NCI-H2107 treated with DMSO at 0.1 percent for 48 hours (cell line): Measurements from ENCODE around the gene APMAP.
A peak's percentile ranks its signal among the peaks of the same experiment; 100 is the strongest.
"Not testable (repeated sequence)": the region's sequence is repeated elsewhere in the genome, so short reads cannot be mapped to it uniquely, and the experiment has no call there.

Experiments used
- DNase-seq: peaks from one replicate; lab custom pipeline; 2025; ENCODE audit not compliant: unreplicated experiment; lab: John Stamatoyannopoulos, UW

APMAP gene

GRCh38 chr20:24935766-24936525 lies 56.6 kb downstream of the APMAP start:
- no peak for DNase-seq

- DNase-seq, result no peak
These were observed 57.4 kb downstream of the APMAP start for GRCh38 chr20:24935140-24935539.

DNA sequence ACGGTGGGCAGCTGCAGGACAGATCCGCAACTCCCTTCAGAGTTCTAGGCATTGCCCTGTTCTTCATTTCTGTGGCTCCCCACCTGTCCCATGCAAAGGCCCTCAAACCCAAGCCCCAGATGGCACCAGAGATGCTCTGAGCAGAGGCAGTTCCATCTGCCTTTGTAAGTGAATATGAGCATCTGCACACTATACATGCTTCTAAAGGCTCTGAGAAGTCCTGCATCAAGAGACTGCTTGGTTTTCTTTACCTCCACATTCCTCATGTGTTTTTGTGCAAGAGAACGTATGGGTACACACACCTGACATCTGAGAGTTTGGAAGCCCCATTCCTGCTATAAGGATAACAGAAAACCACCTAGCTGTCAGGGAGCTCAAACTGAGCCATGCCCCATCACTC lies 57.8 kb downstream of the APMAP start:
- DNase-seq, result no peak

GRCh38 chr20:24934101-24934661 lies 58.4 kb downstream of the APMAP start:
- no peak for DNase-seq

- no peak for DNase-seq
These were observed 59.2 kb downstream of the APMAP start for GRCh38 chr20:24933266-24933908.

DNA sequence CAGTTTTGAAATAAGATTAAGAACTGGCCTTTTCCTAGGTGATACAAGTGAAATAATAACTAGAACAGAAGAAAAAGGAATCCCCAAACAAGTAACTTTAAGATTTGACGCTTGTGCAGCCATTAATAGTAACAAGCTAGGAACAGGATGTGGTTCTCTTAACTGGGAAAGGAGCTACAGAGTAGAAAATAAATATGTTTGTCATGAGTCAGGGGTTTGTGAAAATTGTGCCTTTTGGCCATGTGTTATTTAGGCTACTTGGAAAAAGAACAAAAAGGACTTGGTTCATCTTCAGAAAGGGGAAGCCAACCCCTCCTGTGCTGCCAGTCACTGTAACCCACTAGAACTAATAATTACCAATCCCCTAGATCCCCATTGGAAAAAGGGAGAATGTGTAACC lies 60.7 kb downstream of the APMAP start:
- not testable (repeated sequence) for DNase-seq

DNA sequence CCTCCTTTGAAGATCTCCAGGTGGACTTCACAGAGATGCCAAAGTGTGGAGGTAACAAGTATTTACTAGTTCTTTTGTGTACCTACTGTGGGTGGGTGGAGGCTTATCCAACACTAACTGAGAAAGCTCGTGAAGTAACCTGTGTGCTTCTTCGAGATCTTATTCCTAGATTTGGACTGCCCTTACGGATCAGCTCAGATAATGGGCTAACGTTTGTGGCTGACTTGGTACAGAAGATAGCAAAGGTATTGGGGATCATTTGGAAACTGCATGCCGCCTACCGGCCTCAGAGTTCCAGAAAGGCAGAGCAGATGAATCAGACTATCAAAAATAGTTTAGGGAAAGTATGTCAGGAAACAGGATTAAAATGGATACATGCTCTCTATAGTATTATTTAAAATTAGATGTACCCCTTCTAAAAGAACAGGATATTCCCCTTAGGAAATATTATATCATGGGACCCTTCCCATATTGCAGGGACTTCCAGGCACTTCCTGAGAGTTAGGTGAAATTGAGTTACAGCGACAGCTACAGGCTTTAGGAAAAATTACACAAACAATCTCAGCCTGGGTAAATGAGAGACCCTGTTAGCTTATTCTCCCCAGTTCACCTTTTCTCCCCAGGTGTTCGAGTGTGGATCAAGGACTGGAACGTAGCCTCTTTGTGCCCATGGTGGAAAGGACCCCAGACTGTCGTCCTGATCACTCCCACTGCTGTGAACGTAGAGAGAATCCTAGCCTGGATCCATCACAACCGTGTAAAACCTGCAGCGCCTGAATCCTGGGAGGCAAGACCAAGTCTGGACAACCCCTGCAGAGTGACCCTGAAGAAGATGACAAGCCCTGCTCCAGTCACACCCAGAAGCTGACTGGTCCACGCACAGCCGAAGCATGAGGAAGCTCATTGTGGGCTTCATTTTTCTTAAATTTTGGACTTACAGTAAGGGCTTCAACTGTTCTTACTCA lies 61.5 kb downstream of the APMAP start:
- DNase-seq, result peak; percentile 1

DNA sequence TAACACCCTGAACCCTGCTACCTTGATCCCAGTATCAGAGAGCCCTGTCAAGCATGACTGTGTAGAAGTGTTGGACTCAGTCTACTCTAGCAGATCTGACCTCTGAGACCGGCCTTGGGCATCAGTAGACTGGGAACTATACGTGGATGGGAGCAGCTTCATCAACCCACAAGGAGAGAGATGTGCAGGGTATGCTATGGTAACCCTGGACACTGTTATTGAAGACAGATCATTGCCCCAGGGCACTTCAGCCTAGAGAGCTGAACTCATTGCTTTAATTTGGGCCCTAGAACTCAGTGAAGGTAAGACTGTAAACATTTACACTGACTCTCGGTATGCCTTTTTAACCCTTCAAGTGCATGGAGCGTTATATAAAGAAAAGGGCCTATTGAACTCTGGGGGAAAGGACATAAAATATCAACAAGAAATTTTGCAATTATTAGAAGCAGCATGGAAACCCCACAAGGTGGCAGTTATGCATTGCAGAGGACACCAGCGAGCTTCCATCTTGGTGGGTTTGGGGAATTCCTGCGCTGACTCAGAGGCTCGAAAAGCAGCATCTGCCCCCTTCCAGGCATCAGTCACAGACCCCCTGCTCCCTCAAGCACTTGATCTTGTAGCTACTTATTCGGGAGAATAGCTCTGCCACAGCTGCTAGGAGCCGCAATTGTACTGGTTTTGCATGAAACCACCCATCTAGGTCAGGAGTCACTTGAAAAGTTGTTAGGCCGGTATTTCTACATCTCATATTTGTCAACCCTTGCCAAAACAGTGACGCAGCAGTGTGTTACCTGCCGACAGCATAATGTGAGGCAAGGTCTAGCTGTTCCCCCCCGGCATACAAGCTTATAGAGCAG lies 62.5 kb downstream of the APMAP start:
- DNase-seq, result peak; percentile 8

- not testable (repeated sequence) for DNase-seq
These were observed 63.3 kb downstream of the APMAP start for GRCh38 chr20:24929259-24929658.

DNA sequence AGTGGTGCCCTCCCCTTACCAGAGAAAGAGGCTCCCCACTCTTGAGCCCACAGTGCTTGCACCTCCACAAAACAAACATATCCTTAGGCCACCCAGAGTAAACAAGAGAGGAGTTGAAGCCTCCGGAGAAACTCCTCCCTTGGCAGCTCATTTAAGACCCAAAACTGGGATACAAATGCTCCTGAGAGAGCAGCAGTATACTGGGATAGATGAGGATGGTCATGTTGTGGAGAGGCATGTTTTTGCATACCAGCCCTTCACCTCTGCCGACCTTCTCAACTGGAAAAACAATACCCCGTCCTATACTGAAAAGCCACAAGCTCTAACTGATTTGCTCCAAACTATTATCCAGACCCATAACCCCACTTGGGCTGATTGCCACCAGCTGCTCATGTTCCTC lies 71.8 kb downstream of the APMAP start:
- not testable (repeated sequence) for DNase-seq

GRCh38 chr20:24919665-24920064 lies 72.9 kb downstream of the APMAP start:
- not testable (repeated sequence) for DNase-seq

GRCh38 chr20:24918579-24919566 lies 73.7 kb downstream of the APMAP start:
- DNase-seq, result no peak

DNA sequence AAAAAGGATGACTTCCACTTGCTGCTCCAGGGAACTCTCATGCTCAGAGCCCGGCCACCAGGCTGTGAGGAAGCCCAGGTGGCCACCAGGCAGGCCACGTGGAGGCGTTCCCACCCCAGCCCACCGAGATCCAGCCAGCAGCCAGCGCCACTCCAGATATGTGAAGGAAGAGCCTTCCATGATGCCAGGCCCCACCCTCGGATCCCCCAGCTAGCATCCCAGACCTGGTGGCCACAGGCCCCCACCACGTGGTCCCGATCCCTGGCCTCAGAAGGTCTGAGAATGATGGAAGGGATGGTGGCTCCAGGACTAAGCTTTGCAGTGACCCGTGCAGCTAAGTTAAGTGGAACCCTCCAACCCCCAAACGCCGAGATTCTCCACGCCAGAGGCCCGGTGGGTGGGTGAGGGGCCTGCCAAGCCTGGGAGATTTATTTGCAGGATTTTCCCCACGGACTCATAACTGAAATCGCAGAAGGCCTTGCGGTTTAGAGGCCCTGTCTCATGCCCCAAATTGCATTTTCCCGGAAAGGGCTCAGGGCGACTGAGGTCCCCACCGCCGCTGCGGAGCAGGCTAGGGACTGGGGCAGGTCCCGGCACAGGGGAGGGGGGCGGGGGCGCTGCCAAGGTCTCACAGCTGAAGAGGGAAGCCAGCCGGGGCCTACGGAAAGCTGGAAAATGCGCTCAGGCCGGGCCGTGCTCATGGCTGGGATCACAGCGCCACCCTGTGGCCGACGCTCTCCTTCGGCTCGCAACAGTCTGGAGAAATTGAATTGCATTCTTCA lies 74.6 kb downstream of the APMAP start:
- peak; percentile 3 for DNase-seq

- DNase-seq, result no peak
These were observed 75.5 kb downstream of the APMAP start for GRCh38 chr20:24917056-24917455.

- DNase-seq, result no peak
These were observed 76.1 kb downstream of the APMAP start for GRCh38 chr20:24916412-24916811.

DNA sequence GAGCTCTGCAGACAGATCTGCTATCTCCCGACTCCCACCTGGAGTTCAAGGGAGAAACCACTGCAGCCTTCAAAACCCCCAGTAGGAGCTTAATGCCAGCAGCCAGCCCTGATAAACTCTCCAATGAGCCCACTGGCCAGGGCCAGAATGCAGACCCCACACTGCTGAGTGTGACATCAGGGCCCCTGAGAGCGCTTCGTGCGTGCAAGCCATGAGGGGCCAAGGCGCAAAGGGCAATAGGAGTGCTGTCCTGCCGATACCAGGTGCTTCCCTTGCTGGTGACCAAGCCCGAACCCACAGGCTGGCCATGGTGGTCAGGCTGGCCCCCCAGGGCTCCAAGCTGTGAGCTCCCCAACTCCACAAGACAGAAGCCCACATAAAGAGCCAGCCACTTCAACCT lies 76.7 kb downstream of the APMAP start:
- DNase-seq, result no peak

DNA sequence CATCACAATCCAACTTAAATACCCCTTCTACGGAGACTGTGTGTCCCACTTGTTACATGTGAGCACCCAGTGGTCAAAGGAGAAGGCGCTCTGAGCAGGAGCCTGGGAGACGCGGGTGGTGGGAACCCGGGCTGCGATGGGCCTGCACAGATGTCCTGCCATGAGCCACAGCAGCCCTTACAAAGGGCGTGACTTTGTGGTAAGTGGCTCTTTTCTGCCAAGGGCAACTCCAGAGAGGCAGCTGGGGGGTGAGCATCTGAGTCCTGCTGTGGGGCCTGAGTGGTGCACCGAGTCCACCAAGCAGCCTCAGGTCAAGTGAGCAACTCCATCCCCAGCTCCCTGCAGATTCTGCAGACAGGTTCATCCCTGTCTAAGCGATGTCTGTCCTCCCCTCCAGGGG lies 77.1 kb downstream of the APMAP start:
- no peak for DNase-seq
